ENCODE results near the gene SLC6A9.

SLC6A9 gene

DNA sequence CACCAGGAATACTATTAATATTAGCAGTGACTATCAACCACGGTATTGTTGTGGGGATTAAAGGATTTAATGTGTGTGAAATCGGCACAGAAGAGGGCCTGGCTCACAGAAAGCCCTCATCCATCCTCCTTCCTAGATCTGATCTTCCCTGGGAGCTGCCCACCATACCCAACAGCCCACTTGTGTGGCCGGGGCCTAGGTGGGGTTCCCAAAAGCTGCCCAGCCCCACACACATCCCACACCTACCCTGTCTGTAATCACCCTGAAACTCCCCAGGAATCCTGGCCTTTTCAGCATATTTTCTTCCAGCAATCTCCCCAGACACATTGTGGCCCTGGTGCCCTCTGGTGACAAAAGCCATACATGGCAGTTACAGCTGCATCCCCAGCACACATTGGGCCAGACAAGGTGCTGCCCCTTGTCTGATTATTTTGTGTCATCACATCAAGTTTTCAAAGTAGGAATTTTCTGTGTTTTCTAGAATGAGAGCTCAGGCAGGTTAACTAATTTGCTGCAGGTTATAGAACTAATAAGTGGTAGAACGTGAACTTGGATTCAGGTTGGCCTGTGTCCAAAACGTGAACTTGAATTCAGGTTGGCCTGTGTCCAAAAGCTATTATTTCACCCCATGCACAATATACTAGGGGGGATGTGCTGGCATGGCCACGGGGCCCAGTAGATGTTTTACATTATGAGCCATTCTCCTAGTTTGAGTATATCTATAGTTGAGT, 5.3 kb upstream of the SLC6A9 start:
- TF ChIP-seq, protein P1, sequence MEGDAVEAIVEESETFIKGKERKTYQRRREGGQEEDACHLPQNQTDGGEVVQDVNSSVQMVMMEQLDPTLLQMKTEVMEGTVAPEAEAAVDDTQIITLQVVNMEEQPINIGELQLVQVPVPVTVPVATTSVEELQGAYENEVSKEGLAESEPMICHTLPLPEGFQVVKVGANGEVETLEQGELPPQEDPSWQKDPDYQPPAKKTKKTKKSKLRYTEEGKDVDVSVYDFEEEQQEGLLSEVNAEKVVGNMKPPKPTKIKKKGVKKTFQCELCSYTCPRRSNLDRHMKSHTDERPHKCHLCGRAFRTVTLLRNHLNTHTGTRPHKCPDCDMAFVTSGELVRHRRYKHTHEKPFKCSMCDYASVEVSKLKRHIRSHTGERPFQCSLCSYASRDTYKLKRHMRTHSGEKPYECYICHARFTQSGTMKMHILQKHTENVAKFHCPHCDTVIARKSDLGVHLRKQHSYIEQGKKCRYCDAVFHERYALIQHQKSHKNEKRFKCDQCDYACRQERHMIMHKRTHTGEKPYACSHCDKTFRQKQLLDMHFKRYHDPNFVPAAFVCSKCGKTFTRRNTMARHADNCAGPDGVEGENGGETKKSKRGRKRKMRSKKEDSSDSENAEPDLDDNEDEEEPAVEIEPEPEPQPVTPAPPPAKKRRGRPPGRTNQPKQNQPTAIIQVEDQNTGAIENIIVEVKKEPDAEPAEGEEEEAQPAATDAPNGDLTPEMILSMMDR (IDR thresholded peaks at IDR 0.05; ENCODE audit: borderline replicate concordance, control extremely low read depth, extremely low read depth, insufficient read depth, missing control alignments), result peak; percentile 93
- in situ Hi-C loops (cut with MboI; ENCODE audit: low sequenced_read_pairs, unreplicated experiment), result loop anchor here (5.0 kb wide), 1 partner anchor 34 kb away; no protein-coding TSS in a partner anchor
- peak; percentile 76 for DNase-seq (ENCODE audit: low spot score)

DNA sequence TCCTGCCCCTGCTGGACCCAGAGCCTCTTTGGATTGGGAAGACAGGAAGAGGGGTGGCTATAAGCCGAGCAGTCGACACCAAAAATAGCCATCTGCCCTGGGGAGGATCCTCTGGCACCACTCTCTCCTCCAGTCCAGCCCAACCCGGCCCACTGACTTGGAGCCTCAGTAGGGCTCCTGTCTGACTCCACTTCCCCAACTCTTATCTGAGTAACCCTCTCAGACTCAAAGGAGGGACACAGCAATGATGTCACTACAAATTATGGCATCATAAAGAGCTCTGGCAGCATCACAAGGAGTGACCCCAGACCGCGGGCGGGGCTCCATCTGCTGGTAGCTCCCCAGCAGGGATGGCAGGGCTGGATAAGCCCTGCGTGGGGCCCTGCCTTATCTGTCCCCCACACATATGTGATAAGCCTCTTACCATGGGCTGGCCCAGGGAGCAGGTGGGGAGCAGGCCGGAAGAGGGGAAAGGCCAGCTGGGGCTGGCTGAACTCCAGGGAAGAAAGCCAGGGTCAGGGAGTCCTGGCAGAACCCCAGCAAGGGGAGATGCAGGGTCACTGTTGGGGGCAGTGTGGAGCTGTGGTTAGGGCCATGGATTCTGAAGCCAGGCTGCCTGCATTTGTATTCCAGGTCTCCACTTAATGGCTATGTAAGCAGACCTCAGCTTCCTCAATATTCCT, 4.6 kb upstream of the SLC6A9 start:
- in situ Hi-C loops (cut with MboI; ENCODE audit: low sequenced_read_pairs, unreplicated experiment), result loop anchor here (5.0 kb wide), 1 partner anchor 34 kb away; no protein-coding TSS in a partner anchor
- TF ChIP-seq, protein P1 (IDR thresholded peaks at IDR 0.05; ENCODE audit: borderline replicate concordance, control extremely low read depth, extremely low read depth, insufficient read depth, missing control alignments), result no peak
- DNase-seq (ENCODE audit: low spot score), result peak; percentile 8

DNA sequence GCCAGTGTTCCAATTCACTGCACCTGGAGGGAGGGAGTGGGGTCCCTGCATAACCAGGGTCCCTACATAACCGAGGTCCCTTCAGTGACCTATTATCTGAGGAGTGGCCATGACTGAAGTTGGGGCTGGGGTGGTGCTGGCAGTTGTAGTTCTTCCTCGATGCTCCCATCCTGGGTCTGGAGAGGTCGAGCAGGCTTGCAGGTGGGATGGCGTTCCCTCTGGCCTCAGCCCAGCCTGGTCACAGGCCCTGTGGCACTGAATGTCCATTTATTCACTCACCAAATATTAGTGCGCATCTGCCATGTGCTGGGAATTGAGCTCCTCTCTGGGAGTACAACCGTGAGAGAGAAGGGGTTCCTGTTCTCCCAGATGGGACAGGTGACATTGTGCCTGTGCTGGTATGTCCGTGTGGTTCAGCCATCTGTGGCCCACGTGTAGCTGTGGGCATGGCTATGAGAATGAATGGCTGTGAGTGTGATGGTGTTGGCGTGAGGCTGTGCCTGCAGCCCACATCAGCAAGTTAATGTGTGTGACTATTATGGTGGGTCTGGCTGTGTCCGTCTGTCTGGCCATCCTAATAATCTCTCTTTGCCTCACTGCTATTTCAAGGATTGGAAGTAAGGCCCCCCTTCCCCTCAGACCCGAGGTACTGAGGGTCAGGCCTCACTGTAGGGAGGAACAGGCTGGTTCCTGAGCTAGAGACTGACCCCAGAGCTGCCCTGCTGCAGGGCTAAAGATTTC, 3.9 kb upstream of the SLC6A9 start:
- in situ Hi-C loops (cut with MboI; ENCODE audit: low sequenced_read_pairs, unreplicated experiment), result loop anchor here (5.0 kb wide), 1 partner anchor 33 kb away; no protein-coding TSS in a partner anchor
- TF ChIP-seq, protein P1 (IDR thresholded peaks at IDR 0.05; ENCODE audit: borderline replicate concordance, control extremely low read depth, extremely low read depth, insufficient read depth, missing control alignments), result no peak
- DNase-seq (ENCODE audit: low spot score), result no peak

DNA sequence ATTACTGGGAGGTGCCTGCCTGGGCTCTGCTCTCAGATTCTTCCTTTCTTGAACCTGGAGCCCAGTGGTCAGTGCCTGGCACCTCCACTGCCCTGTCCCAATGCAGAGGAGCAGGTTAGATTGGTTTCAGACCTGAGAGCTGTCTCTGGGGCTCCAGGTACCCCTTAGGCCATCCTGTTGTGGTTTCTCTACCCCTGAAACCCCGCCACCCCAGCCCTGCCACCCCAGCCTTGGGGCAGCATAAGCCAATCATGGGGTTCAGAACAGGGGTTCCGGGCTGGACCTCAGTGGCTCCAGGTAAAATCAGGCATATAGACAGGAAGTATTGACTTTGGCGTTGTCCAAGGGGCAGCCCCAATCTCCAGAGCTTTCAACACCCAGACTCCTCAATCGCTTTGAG, 3.2 kb upstream of the SLC6A9 start:
- in situ Hi-C loops (cut with MboI; ENCODE audit: low sequenced_read_pairs, unreplicated experiment), result no loop called here
- no peak for DNase-seq (ENCODE audit: low spot score)
- TF ChIP-seq, protein P1 (IDR thresholded peaks at IDR 0.05; ENCODE audit: borderline replicate concordance, control extremely low read depth, extremely low read depth, insufficient read depth, missing control alignments), result no peak

DNA sequence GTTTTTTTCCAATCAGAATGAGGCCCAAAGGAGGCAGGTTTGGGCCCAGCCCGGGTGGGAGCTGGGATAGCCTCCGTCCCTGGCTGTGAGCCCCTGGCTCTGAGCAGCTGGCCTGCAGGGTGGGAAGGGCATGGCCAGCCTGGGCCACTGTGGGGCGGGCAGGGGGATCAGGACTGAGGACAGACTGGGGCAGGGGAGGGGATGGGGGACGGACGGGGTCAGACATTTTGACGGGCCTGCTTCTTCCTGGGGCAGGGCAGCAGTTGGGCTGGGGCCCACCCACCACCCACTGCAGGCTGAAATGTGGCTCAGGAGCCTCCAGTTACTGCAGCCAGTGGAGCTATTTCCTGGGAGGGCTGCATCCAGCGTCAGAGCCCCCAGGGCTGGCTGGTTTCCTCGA, 2.5 kb upstream of the SLC6A9 start:
- TF ChIP-seq, protein P1 (IDR thresholded peaks at IDR 0.05; ENCODE audit: borderline replicate concordance, control extremely low read depth, extremely low read depth, insufficient read depth, missing control alignments), result no peak
- DNase-seq (ENCODE audit: low spot score), result no peak
- in situ Hi-C loops (cut with MboI; ENCODE audit: low sequenced_read_pairs, unreplicated experiment), result no loop called here

DNA sequence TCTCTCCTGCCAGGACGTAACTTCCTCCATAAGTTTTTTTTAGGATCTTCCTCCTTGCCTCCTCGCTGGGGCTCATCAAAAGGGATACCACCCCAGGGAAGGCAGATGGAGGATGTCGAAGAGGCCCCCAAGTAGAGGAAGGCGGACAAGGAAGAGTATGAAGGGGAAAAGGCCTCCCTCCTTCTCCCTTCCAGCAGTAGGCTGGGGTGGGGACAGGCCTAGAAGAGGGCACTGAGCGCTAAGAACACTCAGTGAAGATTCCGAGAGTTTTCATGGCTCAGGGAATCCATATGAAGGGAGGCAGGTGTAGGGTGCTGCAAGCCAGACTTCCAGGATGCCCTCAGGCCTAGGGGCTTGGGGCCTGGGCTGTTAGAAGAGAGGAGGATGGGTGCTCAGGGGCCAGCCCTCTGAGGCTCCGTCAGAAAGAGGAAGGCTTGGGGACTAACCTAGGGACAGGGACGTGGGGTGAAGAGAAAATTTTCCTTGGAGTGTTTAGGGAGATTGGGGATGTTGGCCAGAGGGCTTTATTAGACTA, 1.8 kb upstream of the SLC6A9 start:
- DNase-seq (ENCODE audit: low spot score), result no peak
- in situ Hi-C loops (cut with MboI; ENCODE audit: low sequenced_read_pairs, unreplicated experiment), result no loop called here

More for the DNA sequence above, 1.8 kb upstream of the SLC6A9 start:
- TF ChIP-seq, protein P1 (IDR thresholded peaks at IDR 0.05; ENCODE audit: borderline replicate concordance, control extremely low read depth, extremely low read depth, insufficient read depth, missing control alignments), result no peak
